HepG2 (cell line): ENCODE results near the gene NT5M. TPM values are rescaled to one million over a fixed set of nuclear protein-coding genes. Genes with fewer than 3 reads are reported as not detected.
A peak's percentile ranks its signal among the peaks of the same experiment; 100 is the strongest.

Source experiments
- CEBPG ChIP-seq: IDR thresholded peaks from 2 replicates; pipeline ENCODE4 v1.6.1; 2016
- CENPT ChIP-seq: sonication (generic); formaldehyde crosslinking; IDR thresholded peaks from 2 replicates; pipeline ENCODE4 v1.8.0; 2022; ENCODE audit warnings: low read depth, mild to moderate bottlenecking, moderate library complexity, missing genetic modification reagents
- DNMT3B ChIP-seq: conservative IDR thresholded peaks from 2 replicates; pipeline ENCODE4 v1.6.1; 2016; ENCODE audit warnings: missing biosample characterization, control low read depth
- HBP1 ChIP-seq: IDR thresholded peaks from 2 replicates; pipeline ENCODE4 v1.6.1; 2016; ENCODE audit warnings: low read depth, control low read depth
- HNRNPL ChIP-seq: fragments of 200-400 bp; formaldehyde crosslinking; IDR thresholded peaks from 2 replicates; pipeline ENCODE4 v1.6.1; 2017; ENCODE audit warnings: mild to moderate bottlenecking, low read depth, low read length
- KAT8 ChIP-seq: IDR thresholded peaks from 2 replicates; pipeline ENCODE4 v1.6.1; 2016; ENCODE audit warnings: missing genetic modification reagents, missing compliant biosample characterization
- MXI1 ChIP-seq: IDR thresholded peaks from 3 replicates; pipeline ENCODE4 v1.6.1; 2012; ENCODE audit warnings: low read depth, low read length, inconsistent platforms, borderline replicate concordance
- NFIB ChIP-seq: sonication (generic); formaldehyde crosslinking; IDR thresholded peaks from 2 replicates; pipeline ENCODE4 v1.9.0; 2021; ENCODE audit warnings: missing genetic modification reagents, mild to moderate bottlenecking, borderline replicate concordance
- NR2C2 ChIP-seq: sonication (generic); formaldehyde crosslinking; IDR thresholded peaks from 2 replicates; pipeline ENCODE4 v1.4.0; 2020; ENCODE audit warnings: missing genetic modification reagents, mild to moderate bottlenecking, moderate library complexity, borderline replicate concordance
- PAXIP1 ChIP-seq: sonication (generic); formaldehyde crosslinking; conservative IDR thresholded peaks from 2 replicates; pipeline ENCODE4 v1.4.0; 2020; ENCODE audit warnings: mild to moderate bottlenecking, missing genetic modification reagents, moderate library complexity
- PHF20 ChIP-seq: sonication (generic); formaldehyde crosslinking; IDR thresholded peaks from 2 replicates; pipeline ENCODE4 v1.5.0; 2020; ENCODE audit warnings: mild to moderate bottlenecking, missing genetic modification reagents
- REXO4 ChIP-seq: sonication (generic); formaldehyde crosslinking; IDR thresholded peaks from 2 replicates; pipeline ENCODE4 v1.8.0; 2022; ENCODE audit warnings: missing genetic modification reagents, mild to moderate bottlenecking, borderline replicate concordance
- ZBTB39 ChIP-seq: sonication (generic); formaldehyde crosslinking; IDR thresholded peaks from 2 replicates; pipeline ENCODE4 v1.5.0; 2020; ENCODE audit warnings: missing genetic modification reagents
- ZBTB7B ChIP-seq: sonication (generic); formaldehyde crosslinking; IDR thresholded peaks from 2 replicates; pipeline ENCODE4 v1.4.0; 2020; ENCODE audit warnings: missing genetic modification reagents
- ZNF24 ChIP-seq: fragments of 450-650 bp; IDR thresholded peaks from 2 replicates; pipeline ENCODE4 v1.6.1; 2017; ENCODE audit warnings: antibody characterized with exemption, mild to moderate bottlenecking
- ZNF256 ChIP-seq: sonication (generic); formaldehyde crosslinking; conservative IDR thresholded peaks from 2 replicates; pipeline ENCODE4 v1.4.0; 2020; ENCODE audit warnings: missing genetic modification reagents
- ZNF335 ChIP-seq: sonication (generic); formaldehyde crosslinking; IDR thresholded peaks from 2 replicates; pipeline ENCODE4 v1.4.0; 2020; ENCODE audit warnings: missing genetic modification reagents
- ZNF574 ChIP-seq: sonication (generic); formaldehyde crosslinking; IDR thresholded peaks from 2 replicates; pipeline ENCODE4 v1.4.0; 2020; ENCODE audit warnings: missing genetic modification reagents
- polyA plus RNA-seq, 8 experiments: library from polyadenylated mRNA; depleted of rRNA in 3 of 8; stranded (reverse) in 7 of 8; unstranded in 1 of 8; fragments of >200 nt; fragmentation: Illumina TruSeq in 4 of 8; extraction: Trizol in 4 of 8; gene quantifications; 2 replicates each; pipeline versions ENCODE4 v1.2.1 to v1.2.3, GENCODE V29; 2011 to 2016; ENCODE audit warnings: low read depth in 4 of 8, missing spikeins in 1 of 8, mixed read lengths in 1 of 8; ENCODE audit not compliant: insufficient read depth in 1 of 8
- total RNA-seq, 5 experiments: library from RNA; depleted of rRNA; stranded (reverse); fragments of >200 nt; fragmentation: Illumina TruSeq; extraction: Trizol; gene quantifications; 2 replicates each; pipeline ENCODE4 v1.2.3, GENCODE V29; 2016; ENCODE audit warnings: low read depth in 1 of 5

The NT5M gene
- total and polyA plus RNA-seq, 2 of the 13 experiments (the other 11 are each of a cell fraction or from before 2014, with no cell fraction given), result 0.55 to 0.78 TPM

GRCh38 chr17:17356149-17356930, 53.2 kb downstream of the NT5M start (continued):
- TF ChIP-seq PHF20 (no peak), DNMT3B (CRISPR knock-in tag) (no peak), CENPT (CRISPR knock-in tag) (no peak), HBP1 (CRISPR knock-in tag) (no peak), ZNF335 (CRISPR knock-in tag) (no peak), ZNF24 (no peak), NFIB (CRISPR knock-in tag) (no peak), ZBTB39 (CRISPR knock-in tag) (no peak), CEBPG (CRISPR knock-in tag) (0 out of 2 replicates have a peak, but pooled peaks have one; percentile 11), NR2C2 (CRISPR knock-in tag) (no peak), ZNF574 (CRISPR knock-in tag) (no peak), REXO4 (CRISPR knock-in tag) (no peak), PAXIP1 (CRISPR knock-in tag) (no peak), MXI1 (no peak), ZBTB7B (CRISPR knock-in tag) (peak; percentile 55; the same call in 1 of the 2 replicates), KAT8 (CRISPR knock-in tag) (0 out of 2 replicates have a peak, but pooled peaks have one; percentile 54), ZNF256 (no peak), HNRNPL (0 out of 2 replicates have a peak, but pooled peaks have one; percentile 25)
